Measurements from ENCODE around the gene FXN.

GRCh38 chr9:68991457-68991856, 44.1 kb upstream of the FXN start:
- no peak for TF ChIP-seq CTCF (IDR thresholded peaks at IDR 0.05)
- TF ChIP-seq EZH2 (IDR thresholded peaks at IDR 0.05; ENCODE audit: borderline replicate concordance, insufficient read depth, low read depth, low read length, poor library complexity, severe bottlenecking), result no peak

Measured in B cell (primary cell).